Neural progenitor cell (in vitro differentiated cells): ENCODE results near the gene GPATCH1. TPM values are rescaled to one million over a fixed set of nuclear protein-coding genes. Genes with fewer than 3 reads are reported as not detected.

Source experiments
- DNase-seq: peaks from one replicate; pipeline ENCODE4 v3.0.0-alpha.2; 2016; ENCODE audit warnings: low spot score
- H2AFZ ChIP-seq: fragments of 200-600 bp; sonication (generic); replicated peaks from 2 replicates; pipeline ENCODE4 v1.6.1; 2016; ENCODE audit warnings: antibody characterized with exemption
- H3F3A ChIP-seq: fragments of 200-600 bp; sonication (generic); 2 replicates; pipeline ENCODE4 v1.6.1; 2016; ENCODE audit warnings: antibody characterized with exemption, low read depth
- H3K27ac ChIP-seq: fragments of 200-600 bp; sonication (generic); 2 replicates; pipeline ENCODE4 v1.5.1; 2016; ENCODE audit warnings: mild to moderate bottlenecking
- H3K27me3 ChIP-seq: fragments of 200-600 bp; sonication (generic); 2 replicates; pipeline ENCODE4 v1.6.1; 2016; ENCODE audit warnings: mild to moderate bottlenecking, moderate library complexity
- H3K36me3 ChIP-seq: fragments of 200-600 bp; sonication (generic); 2 replicates; pipeline ENCODE4 v1.5.1; 2016
- H3K4me1 ChIP-seq: fragments of 200-600 bp; sonication (generic); 2 replicates; pipeline ENCODE4 v1.6.1; 2016; ENCODE audit warnings: mixed run types
- H3K4me2 ChIP-seq: fragments of 200-600 bp; sonication (generic); 2 replicates; pipeline ENCODE4 v1.6.1; 2016
- H3K4me3 ChIP-seq: fragments of 200-600 bp; sonication (generic); 2 replicates; pipeline ENCODE4 v1.5.1; 2016
- H3K79me2 ChIP-seq: fragments of 200-600 bp; sonication (generic); 2 replicates; pipeline ENCODE4 v1.6.1; 2016; ENCODE audit warnings: low read depth
- H3K9ac ChIP-seq: fragments of 200-600 bp; sonication (generic); 2 replicates; pipeline ENCODE4 v1.6.1; 2016
- H3K9me3 ChIP-seq: fragments of 200-600 bp; sonication (generic); 2 replicates; pipeline ENCODE4 v1.5.1; 2016; ENCODE audit warnings: low read depth
- H4K20me1 ChIP-seq: fragments of 200-600 bp; sonication (generic); 2 replicates; pipeline ENCODE4 v1.6.1; 2016; ENCODE audit warnings: low read depth
- H3K27ac Mint-ChIP-seq: 3 replicates; pipeline ENCODE4 v1.8.0; 2021; ENCODE audit warnings: mixed read lengths
- H3K27me3 Mint-ChIP-seq: 2 replicates; pipeline ENCODE4 v1.8.0; 2022; ENCODE audit warnings: low read depth, mild to moderate bottlenecking, inconsistent platforms, moderate library complexity, mixed read lengths; ENCODE audit not compliant: insufficient read depth
- H3K36me3 Mint-ChIP-seq: 3 replicates; pipeline ENCODE4 v1.8.0; 2021; ENCODE audit warnings: mixed read lengths
- H3K4me1 Mint-ChIP-seq: 3 replicates; pipeline ENCODE4 v1.8.0; 2021; ENCODE audit warnings: mixed read lengths
- H3K4me3 Mint-ChIP-seq: 3 replicates; pipeline ENCODE4 v1.8.0; 2021; ENCODE audit warnings: mild to moderate bottlenecking, moderate library complexity, mixed read lengths
- H3K9me3 Mint-ChIP-seq: 3 replicates; pipeline ENCODE4 v1.8.0; 2020; ENCODE audit warnings: mixed read lengths
- EZH2 ChIP-seq: fragments of 200-600 bp; sonication (generic); IDR thresholded peaks from 2 replicates; pipeline ENCODE4 v1.6.1; 2017; ENCODE audit warnings: antibody characterized with exemption, mild to moderate bottlenecking, moderate library complexity
- EZH2phosphoT487 ChIP-seq: fragments of 200-600 bp; sonication (generic); IDR thresholded peaks from 2 replicates; pipeline ENCODE4 v1.6.1; 2017; ENCODE audit warnings: antibody characterized with exemption
- total RNA-seq: library from RNA; depleted of rRNA; stranded (reverse); fragments of >200 nt; gene quantifications from 2 replicates; pipeline ENCODE4 v1.2.3, GENCODE V29; 2015; ENCODE audit warnings: low replicate concordance
- TF ChIP-seq, protein P1 (sequence below): fragments of 200-600 bp; sonication (generic); IDR thresholded peaks from 2 replicates; pipeline ENCODE4 v1.5.1; 2017; ENCODE audit warnings: antibody characterized with exemption, mild to moderate bottlenecking

The GPATCH1 gene
- total RNA-seq, 1 donor from 2014 or later, result 7.0 TPM

DNA sequence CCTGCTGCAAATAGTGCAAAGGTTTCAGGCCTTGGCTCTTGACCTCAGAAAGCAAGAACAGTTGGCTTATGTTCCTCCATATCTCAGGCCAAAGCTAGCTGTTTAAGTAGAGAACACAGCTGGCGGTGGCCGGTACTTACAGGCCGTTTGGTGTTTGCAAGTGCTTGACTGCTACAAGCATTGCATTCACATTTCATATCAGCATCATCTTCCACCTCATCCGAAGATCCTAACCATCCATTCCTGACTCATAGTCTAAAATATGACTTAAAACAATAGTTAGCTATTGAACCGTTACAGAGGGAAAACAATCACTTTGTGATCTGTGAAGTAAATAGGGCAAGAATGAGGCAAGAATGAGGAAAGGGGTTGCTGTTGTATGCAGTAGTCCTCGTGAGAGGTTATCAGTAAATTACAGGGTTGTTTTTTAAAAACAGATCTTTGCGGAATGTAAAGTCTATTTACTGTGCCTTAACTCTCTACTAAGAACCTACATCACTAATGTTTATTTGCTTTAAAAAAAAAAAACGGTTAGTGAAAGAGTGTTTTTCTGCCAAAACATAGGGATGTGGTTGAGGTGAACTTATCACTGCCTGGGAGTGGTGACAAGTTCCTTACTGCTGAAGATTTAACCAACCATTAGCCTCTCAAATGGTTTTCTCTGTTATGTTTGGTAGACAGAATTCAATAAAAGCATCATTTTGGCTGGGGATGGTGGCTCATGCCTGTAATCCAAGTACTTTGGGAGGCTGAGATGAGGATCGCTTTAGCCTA is 29.3 kb downstream of the GPATCH1 start:
- H3K79me2 ChIP-seq, result no peaks in the 10 kb centered on the region
- no peaks in the 10 kb centered on the region for H3K4me1 ChIP-seq
- no peak overlapping the region for H3K4me2 ChIP-seq
- TF ChIP-seq EZH2 (no peak), EZH2phosphoT487 (no peak)
- TF ChIP-seq, protein P1, sequence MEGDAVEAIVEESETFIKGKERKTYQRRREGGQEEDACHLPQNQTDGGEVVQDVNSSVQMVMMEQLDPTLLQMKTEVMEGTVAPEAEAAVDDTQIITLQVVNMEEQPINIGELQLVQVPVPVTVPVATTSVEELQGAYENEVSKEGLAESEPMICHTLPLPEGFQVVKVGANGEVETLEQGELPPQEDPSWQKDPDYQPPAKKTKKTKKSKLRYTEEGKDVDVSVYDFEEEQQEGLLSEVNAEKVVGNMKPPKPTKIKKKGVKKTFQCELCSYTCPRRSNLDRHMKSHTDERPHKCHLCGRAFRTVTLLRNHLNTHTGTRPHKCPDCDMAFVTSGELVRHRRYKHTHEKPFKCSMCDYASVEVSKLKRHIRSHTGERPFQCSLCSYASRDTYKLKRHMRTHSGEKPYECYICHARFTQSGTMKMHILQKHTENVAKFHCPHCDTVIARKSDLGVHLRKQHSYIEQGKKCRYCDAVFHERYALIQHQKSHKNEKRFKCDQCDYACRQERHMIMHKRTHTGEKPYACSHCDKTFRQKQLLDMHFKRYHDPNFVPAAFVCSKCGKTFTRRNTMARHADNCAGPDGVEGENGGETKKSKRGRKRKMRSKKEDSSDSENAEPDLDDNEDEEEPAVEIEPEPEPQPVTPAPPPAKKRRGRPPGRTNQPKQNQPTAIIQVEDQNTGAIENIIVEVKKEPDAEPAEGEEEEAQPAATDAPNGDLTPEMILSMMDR, result no peak
- peaks cover 5% of the 10 kb centered on the region for H3K36me3 ChIP-seq
- Mint-ChIP-seq H3K4me1 (no peaks in the 10 kb centered on the region), H3K4me3 (no peak overlapping the region), H3K27me3 (peaks cover 4% of the 10 kb centered on the region), H3K27ac (no peak overlapping the region), H3K36me3 (peaks cover 15% of the 10 kb centered on the region), H3K9me3 (no peaks in the 10 kb centered on the region)
- H3F3A ChIP-seq, result no peaks in the 10 kb centered on the region
- H3K27ac ChIP-seq, result no peak overlapping the region
- H3K9me3 ChIP-seq, result no peaks in the 10 kb centered on the region
- no peaks in the 10 kb centered on the region for H3K27me3 ChIP-seq
- no peaks in the 10 kb centered on the region for H4K20me1 ChIP-seq
- H3K9ac ChIP-seq, result no peak overlapping the region
- no peak overlapping the region for H3K4me3 ChIP-seq
- no peak overlapping the region for H2AFZ ChIP-seq
- no peak for DNase-seq

DNA sequence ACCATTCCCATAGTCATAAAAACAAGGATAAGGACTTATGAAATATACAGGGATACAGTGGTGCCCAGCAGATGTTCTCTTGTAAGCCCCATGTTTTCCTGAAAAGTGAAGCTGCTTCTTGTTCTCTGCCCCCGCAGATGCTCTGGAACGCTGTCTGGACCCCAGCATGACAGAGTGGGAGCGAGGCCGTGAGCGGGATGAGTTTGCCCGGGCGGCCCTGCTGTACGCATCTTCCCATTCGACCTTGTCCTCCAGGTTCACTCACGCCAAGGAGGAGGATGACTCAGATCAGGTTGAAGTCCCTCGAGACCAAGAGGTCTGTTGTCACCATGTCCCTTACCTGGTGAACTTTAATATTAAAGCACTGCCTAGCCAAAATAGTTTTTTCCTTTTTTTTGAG is 30.6 kb downstream of the GPATCH1 start:
- H3K4me1 Mint-ChIP-seq, result no peaks in the 10 kb centered on the region
- Histone ChIP-seq H3F3A (no peaks in the 10 kb centered on the region), H3K9me3 (no peaks in the 10 kb centered on the region), H3K36me3 (peaks cover 5% of the 10 kb centered on the region), H3K9ac (no peak overlapping the region), H3K79me2 (no peaks in the 10 kb centered on the region), H3K27ac (no peak overlapping the region), H3K4me3 (no peak overlapping the region), H4K20me1 (no peaks in the 10 kb centered on the region), H3K4me2 (no peak overlapping the region), H3K27me3 (no peaks in the 10 kb centered on the region), H2AFZ (no peak overlapping the region), H3K4me1 (no peaks in the 10 kb centered on the region)
- H3K9me3 Mint-ChIP-seq, result no peaks in the 10 kb centered on the region
- no peak overlapping the region for H3K4me3 Mint-ChIP-seq
- peaks cover 14% of the 10 kb centered on the region for H3K36me3 Mint-ChIP-seq
- TF ChIP-seq, protein P1, result no peak
- TF ChIP-seq EZH2 (no peak), EZH2phosphoT487 (no peak)
- DNase-seq, result no peak
- peaks cover 4% of the 10 kb centered on the region for H3K27me3 Mint-ChIP-seq
- H3K27ac Mint-ChIP-seq, result no peak overlapping the region

DNA sequence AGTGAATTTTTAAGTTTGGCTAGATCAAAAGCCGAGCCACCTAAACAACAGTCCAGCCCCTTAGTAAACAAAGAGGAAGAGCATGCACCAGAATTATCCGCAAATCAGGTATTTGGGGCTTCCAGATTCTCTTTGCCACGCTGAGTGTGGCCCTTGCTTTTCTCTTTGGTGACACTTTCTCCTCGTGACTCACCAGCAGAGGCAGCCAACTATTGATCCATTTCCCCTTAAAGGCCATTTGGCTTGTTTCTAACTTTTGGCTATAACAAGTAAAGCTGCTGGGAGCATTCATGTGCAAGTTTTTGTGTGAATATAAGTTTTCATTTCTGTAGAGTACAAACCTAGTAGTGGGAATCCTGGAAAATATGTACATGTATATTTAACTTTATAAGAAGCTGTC is 33.3 kb downstream of the GPATCH1 start:
- Mint-ChIP-seq H3K27ac (no peak overlapping the region), H3K36me3 (peaks cover 18% of the 10 kb centered on the region), H3K4me1 (peaks cover 7% of the 10 kb centered on the region), H3K27me3 (peaks cover 2% of the 10 kb centered on the region), H3K9me3 (no peaks in the 10 kb centered on the region), H3K4me3 (no peak overlapping the region)
- Histone ChIP-seq H3K79me2 (no peaks in the 10 kb centered on the region), H3K4me3 (no peak overlapping the region), H3F3A (peaks cover 4% of the 10 kb centered on the region), H3K27me3 (no peaks in the 10 kb centered on the region), H3K4me2 (no peak overlapping the region), H3K27ac (no peak overlapping the region), H3K9ac (no peak overlapping the region), H3K4me1 (no peaks in the 10 kb centered on the region), H3K9me3 (no peaks in the 10 kb centered on the region), H2AFZ (no peak overlapping the region), H3K36me3 (peaks cover 5% of the 10 kb centered on the region), H4K20me1 (peaks cover under 1% of the 10 kb centered on the region)
- DNase-seq, result no peak
- no peak for TF ChIP-seq EZH2
- TF ChIP-seq EZH2phosphoT487, result no peak
- TF ChIP-seq, protein P1, result no peak
